ENCODE measurements around the gene ZDHHC14.

The ZDHHC14 gene

GRCh38 chr6:157471077-157471686, 90.2 kb downstream of the ZDHHC14 start:
- H3K4me3 ChIP-seq (ENCODE audit: low read depth, low read length): no peak overlapping the region
- no peak for TF ChIP-seq MAX (IDR thresholded peaks at IDR 0.05; ENCODE audit: low read depth, low read length)
- no peak for TF ChIP-seq POLR2A (IDR thresholded peaks at IDR 0.05; ENCODE audit: extremely low read depth, insufficient read length)
- TF ChIP-seq CTCF (IDR thresholded peaks at IDR 0.05; ENCODE audit: low read depth, low read length): no peak
- no peak for TF ChIP-seq MYC (IDR thresholded peaks at IDR 0.05; ENCODE audit: low read depth, low read length)
- DNase-seq (ENCODE audit: low read depth): no peak

- TF ChIP-seq MYC (IDR thresholded peaks at IDR 0.05; ENCODE audit: low read depth, low read length) (no peak), MAX (IDR thresholded peaks at IDR 0.05; ENCODE audit: low read depth, low read length) (no peak), CTCF (IDR thresholded peaks at IDR 0.05; ENCODE audit: low read depth, low read length) (no peak), POLR2A (IDR thresholded peaks at IDR 0.05; ENCODE audit: extremely low read depth, insufficient read length) (no peak)
- H3K4me3 ChIP-seq (ENCODE audit: low read depth, low read length): no peak overlapping the region
- no peak for DNase-seq (ENCODE audit: low read depth)
Observed at GRCh38 chr6:157471895-157472686, 91.1 kb downstream of the ZDHHC14 start.

GRCh38 chr6:157476797-157477196, 95.8 kb downstream of the ZDHHC14 start:
- DNase-seq (ENCODE audit: low read depth): no peak
- TF ChIP-seq MAX (IDR thresholded peaks at IDR 0.05; ENCODE audit: low read depth, low read length) (no peak), CTCF (IDR thresholded peaks at IDR 0.05; ENCODE audit: low read depth, low read length) (no peak), MYC (IDR thresholded peaks at IDR 0.05; ENCODE audit: low read depth, low read length) (no peak), POLR2A (IDR thresholded peaks at IDR 0.05; ENCODE audit: extremely low read depth, insufficient read length) (no peak)
- H3K4me3 ChIP-seq (ENCODE audit: low read depth, low read length): no peak overlapping the region

GRCh38 chr6:157478926-157479325, 97.9 kb downstream of the ZDHHC14 start:
- TF ChIP-seq MYC (IDR thresholded peaks at IDR 0.05; ENCODE audit: low read depth, low read length) (no peak), POLR2A (IDR thresholded peaks at IDR 0.05; ENCODE audit: extremely low read depth, insufficient read length) (no peak), CTCF (IDR thresholded peaks at IDR 0.05; ENCODE audit: low read depth, low read length) (no peak), MAX (IDR thresholded peaks at IDR 0.05; ENCODE audit: low read depth, low read length) (no peak)
- DNase-seq (ENCODE audit: low read depth): no peak
- no peak overlapping the region for H3K4me3 ChIP-seq (ENCODE audit: low read depth, low read length)

GRCh38 chr6:157479464-157480303, 98.7 kb downstream of the ZDHHC14 start:
- TF ChIP-seq MAX (IDR thresholded peaks at IDR 0.05; ENCODE audit: low read depth, low read length) (no peak), MYC (IDR thresholded peaks at IDR 0.05; ENCODE audit: low read depth, low read length) (no peak), POLR2A (IDR thresholded peaks at IDR 0.05; ENCODE audit: extremely low read depth, insufficient read length) (no peak), CTCF (IDR thresholded peaks at IDR 0.05; ENCODE audit: low read depth, low read length) (no peak)
- H3K4me3 ChIP-seq (ENCODE audit: low read depth, low read length): no peak overlapping the region
- peak; percentile 69 for DNase-seq (ENCODE audit: low read depth)

Measured in NB4 (cell line).